ENCODE data around the gene RXRB. TPM values are rescaled to one million over a fixed set of nuclear protein-coding genes. Genes with fewer than 3 reads are reported as not detected.

Gene RXRB
- total RNA-seq, 1 donor from 2014 or later, result 21.6 TPM

DNA sequence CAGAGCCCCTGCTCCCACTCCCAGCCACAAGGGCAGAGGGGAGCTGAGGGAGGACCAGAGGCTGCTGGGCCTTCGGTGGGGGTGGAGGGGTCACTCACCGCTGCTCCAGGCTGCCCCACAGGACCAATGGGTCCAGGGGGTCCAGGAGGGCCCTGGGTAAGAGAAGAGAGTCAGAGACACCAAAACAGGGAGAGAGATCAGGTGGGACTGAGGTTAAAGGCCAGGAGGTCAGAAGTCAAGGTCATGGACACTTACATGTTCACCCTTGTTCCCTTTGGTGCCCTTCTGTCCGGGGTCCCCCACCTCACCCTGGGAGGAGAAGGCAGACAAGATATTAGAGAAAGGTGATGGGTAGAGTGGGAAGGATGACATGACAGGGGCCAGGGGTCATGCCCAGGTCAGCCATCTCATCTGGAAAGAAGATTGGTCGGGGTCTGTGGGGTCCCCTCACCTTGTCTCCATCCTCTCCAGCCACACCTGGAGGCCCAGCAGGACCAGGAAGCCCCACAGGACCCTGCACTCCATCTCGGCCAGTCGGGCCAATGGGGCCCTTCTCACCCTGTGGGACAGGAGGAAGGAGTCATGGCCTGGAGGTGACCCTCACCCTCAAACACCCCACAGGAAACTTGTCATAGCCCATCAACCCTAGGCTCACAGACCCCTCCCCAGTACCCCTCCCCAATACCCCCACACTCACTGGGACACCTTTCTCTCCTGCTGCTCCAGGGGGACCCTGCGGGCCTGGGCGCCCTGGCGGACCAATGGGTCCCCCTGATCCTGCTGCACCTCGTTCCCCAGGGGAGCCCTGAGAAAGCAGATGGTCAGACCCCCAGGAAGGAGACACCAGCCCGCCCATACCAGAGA lies 29.2 kb downstream of the RXRB start:
- DNase-seq (ENCODE audit: low spot score in 2 of 2), result no peak
- Histone ChIP-seq H3K27ac (no peak overlapping the region), H3K36me3 (no peaks in the 10 kb centered on the region), H3K9me3 (no peaks in the 10 kb centered on the region), H3K4me3 (no peak overlapping the region), H3K4me1 (no peaks in the 10 kb centered on the region), H3K27me3 (no peaks in the 10 kb centered on the region)
- no peak for TF ChIP-seq CTCF (IDR thresholded peaks at IDR 0.05)
- intact Hi-C loops (cut with DNase I), result no loop called here

GRCh38 chr6:33170176-33171015 lies 30.1 kb downstream of the RXRB start:
- intact Hi-C loops (cut with DNase I), result no loop called here
- no peaks in the 10 kb centered on the region for H3K9me3 ChIP-seq
- H3K27me3 ChIP-seq, result no peaks in the 10 kb centered on the region
- no peaks in the 10 kb centered on the region for H3K36me3 ChIP-seq
- TF ChIP-seq CTCF (IDR thresholded peaks at IDR 0.05), result no peak
- H3K4me1 ChIP-seq, result no peaks in the 10 kb centered on the region
- no peak overlapping the region for H3K27ac ChIP-seq
- no peak overlapping the region for H3K4me3 ChIP-seq
- no peak for DNase-seq (ENCODE audit: low spot score in 2 of 2)

DNA sequence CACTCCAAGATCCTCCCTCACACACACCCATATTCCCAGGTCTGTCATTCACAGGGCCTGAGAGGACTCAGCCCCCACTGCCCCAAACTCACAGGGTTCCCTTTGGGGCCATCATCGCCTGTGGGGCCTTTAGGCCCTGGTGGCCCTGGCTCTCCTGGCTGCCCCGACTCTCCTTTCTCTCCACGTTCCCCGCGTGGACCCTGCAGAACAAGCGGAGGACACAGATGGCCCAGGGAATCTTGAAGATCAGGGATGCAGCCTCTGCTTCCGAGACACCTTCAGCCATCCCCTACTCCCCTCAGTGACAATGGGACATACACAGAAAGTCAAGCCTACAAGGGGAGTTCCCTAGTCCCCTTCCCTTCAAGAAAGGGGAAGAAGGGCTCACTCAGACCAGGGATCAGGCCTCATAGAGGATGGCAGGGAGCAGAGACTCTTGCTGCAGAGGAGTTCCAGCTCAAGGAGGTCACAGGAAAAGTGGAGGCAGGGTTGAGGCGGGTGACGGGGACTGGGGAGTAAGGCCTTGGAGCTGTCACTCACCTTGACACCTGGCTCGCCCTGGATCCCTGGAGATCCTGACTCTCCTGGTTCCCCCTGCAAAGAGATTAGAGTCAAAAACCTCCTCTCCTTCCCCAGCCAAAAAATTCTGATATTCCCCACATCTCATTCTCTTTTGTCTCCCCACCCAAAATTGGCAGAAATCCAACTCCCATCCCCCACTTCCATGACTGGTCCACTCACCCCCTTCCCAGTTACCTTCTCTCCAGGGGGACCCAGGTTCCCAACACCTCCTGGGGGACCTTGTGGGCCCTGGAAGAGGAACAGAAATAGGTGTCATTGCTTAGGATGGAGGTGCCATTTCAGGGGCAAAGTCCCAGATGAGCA lies 30.9 kb downstream of the RXRB start:
- Histone ChIP-seq H3K27ac (no peak overlapping the region), H3K9me3 (no peaks in the 10 kb centered on the region), H3K36me3 (no peaks in the 10 kb centered on the region), H3K27me3 (no peaks in the 10 kb centered on the region), H3K4me3 (no peak overlapping the region), H3K4me1 (no peaks in the 10 kb centered on the region)
- intact Hi-C loops (cut with DNase I), result no loop called here
- DNase-seq (ENCODE audit: low spot score in 2 of 2), result no peak
- TF ChIP-seq CTCF (IDR thresholded peaks at IDR 0.05), result no peak

DNA sequence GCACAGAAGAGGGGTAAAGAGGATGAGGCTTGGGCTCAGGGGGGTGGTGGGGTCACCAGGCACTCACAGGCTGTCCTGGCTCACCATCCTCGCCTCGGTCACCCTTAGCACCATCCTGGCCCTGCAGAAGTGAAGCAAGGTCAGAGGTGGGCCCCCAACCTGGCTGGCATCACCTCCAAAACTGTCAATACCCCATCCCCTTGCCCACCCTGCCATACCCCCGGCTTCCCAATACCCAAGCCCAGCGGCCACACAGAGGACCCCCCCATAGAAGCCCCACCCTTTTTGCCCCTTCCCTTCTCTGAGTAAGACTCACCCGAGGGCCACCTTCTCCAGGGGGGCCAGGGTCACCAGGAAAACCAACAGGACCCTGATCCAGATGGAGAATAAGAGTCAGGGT lies 31.8 kb downstream of the RXRB start:
- no peak overlapping the region for H3K4me3 ChIP-seq
- H3K27ac ChIP-seq, result no peak overlapping the region
- no peaks in the 10 kb centered on the region for H3K27me3 ChIP-seq
- no peak for TF ChIP-seq CTCF (IDR thresholded peaks at IDR 0.05)
- intact Hi-C loops (cut with DNase I), result no loop called here
- no peaks in the 10 kb centered on the region for H3K9me3 ChIP-seq
- no peak for DNase-seq (ENCODE audit: low spot score in 2 of 2)
- H3K4me1 ChIP-seq, result no peaks in the 10 kb centered on the region
- H3K36me3 ChIP-seq, result no peaks in the 10 kb centered on the region

GRCh38 chr6:33168284-33168601 lies 32.2 kb downstream of the RXRB start:
- Histone ChIP-seq H3K36me3 (no peaks in the 10 kb centered on the region), H3K27ac (no peak overlapping the region), H3K27me3 (no peaks in the 10 kb centered on the region), H3K4me3 (no peak overlapping the region), H3K9me3 (no peaks in the 10 kb centered on the region), H3K4me1 (no peaks in the 10 kb centered on the region)
- no peak for DNase-seq (ENCODE audit: low spot score in 2 of 2)
- intact Hi-C loops (cut with DNase I), result no loop called here
- no peak for TF ChIP-seq CTCF (IDR thresholded peaks at IDR 0.05)
